Stimulated activated CD4-positive, alpha-beta T cell treated with anti-CD3 and anti-CD28 coated beads, Interleukin-15, amount 100 ng/mL, for 24 hours (primary cell): ENCODE data around the gene TCEANC2.
"Not testable (repeated sequence)": the region's sequence is repeated elsewhere in the genome, so short reads cannot be mapped to it uniquely, and the experiment has no call there.

Experiments used
- DNase-seq: peaks from one replicate; pipeline ENCODE4 v3.0.0-alpha.2; 2020

TCEANC2 gene

DNA sequence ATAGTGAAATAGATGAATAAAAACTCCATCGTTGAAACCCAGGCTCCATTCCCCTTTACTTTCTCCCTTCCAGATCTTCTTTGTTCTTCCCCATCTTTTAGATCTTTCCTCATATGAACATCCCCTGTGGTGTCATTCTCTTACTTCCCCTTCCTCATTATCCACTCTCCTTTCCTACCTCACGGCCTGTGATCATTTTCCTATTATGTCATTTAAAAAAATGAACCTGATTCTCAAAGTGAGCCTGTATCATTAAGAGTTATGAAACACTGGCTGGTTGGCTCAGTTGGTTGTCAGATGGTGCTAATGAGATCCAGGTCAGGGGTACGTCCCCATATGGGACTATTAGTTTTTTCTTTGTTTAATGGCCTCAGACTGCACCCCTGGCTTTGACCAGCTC lies 38.3 kb downstream of the TCEANC2 start:
- DNase-seq = no peak

DNA sequence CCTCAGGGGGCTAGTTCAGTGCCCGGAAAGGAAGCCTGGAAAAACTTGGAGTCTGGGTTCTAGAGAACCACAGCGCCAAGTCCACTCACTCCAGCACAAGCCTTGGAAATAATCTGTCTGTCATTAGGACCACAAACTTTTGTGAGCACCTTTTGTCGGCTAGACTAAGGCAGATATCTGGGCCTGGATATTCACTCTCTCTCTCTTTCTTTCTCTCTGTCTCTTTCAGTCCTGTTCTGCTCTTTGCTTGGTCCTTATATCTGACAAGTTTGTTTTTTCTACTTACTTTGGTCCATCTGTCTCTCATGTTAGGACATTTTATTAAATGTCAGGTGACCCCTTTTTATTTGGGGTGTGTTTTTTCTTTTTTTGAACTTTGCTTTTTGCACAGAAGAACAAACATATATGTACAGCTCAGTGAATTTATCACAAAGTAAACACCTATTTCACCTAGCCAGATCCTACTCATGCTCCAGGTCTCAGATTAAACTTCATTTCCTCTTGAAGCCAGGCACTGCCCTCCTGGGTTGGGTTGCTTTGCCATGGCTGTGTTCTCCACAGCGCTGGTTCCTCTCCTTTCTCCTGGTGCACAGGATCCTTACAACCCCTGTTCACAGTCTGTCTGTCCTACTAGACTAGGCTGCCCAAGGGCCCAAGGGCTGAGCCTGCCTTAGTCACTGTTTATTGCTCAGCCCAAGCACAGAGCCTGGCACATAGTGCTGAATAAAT lies 40.8 kb downstream of the TCEANC2 start:
- no peak for DNase-seq

DNA sequence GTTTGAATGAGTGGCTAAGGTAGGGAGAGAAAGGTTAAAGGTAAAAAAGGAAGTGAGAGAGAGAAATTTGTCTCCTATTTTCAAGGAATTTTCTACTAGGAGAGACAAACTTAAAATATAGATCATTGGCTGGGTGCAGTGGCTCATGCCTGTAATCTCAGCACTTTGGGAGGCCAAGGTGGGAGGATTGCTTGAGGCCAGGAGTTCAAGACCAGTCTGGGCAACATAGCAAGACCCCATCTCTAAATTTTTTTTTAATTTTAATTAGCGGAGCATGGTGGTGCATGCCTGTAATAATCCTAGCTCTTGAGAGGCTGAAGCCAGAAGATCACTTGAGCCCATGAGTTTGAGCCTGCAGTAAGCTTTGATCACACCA lies 41.3 kb downstream of the TCEANC2 start:
- not testable (repeated sequence) for DNase-seq

DNA sequence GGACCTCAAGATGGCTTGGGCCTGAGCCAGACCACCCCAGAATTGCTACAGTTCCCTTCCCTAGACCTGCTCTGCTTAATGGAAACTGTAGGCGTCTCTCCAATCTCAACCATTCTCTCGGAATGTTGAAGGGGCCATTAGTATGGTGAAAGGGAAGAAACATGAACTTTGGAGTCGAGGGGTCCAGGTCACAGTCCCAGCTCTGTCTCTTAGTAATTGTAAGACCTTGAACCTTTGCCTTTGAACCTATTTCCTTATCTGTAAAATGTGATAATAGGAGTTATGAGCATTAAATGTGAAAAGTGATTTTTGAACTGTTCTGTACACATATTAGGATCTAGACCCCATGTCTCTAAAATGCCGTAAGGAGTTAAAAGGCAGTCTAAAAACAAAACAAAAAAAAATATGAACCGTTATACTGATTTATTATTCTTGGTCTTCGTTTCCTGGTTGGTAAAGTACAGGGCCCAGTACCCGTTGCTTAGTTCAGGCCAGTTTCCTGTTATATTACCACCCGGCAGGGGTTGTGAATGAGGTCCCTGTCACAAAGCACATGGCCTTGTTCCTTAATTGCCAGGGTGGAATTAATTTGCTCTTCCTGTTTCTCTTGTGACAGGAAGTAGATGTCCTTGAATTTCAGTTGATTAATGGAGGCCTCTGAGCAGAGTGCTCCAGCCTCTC lies 42.3 kb downstream of the TCEANC2 start:
- DNase-seq = no peak

DNA sequence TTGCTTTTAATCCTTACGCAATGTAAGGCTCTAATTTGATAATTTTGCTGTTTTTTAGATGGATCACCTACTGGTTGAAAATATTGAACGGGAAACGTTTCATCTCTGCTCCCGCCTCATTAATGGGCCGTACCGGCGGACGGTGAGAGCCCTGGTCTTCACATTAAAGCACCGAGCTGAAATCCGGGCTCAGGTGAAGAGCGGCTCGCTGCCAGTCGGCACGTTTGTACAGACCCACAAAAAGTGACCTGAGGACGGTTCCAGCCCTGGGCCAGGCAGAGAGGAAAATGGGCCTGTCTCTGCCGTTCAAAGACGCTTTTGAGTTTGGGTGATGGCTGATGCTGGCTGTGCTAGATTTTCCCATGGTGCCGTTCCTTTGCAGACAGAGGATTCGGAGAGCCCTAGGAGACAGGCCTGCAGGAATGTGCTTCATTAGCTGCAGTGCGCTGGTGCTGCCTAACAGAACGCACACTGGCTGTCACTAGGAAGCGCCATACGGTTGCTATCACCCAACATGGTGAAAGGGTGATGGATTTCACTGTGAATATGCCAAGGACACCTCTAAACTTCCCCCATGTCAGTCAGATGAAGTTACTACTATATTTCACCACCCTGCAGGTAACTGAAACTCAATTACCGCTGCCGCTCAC lies 42.9 kb downstream of the TCEANC2 start:
- no peak for DNase-seq

DNA sequence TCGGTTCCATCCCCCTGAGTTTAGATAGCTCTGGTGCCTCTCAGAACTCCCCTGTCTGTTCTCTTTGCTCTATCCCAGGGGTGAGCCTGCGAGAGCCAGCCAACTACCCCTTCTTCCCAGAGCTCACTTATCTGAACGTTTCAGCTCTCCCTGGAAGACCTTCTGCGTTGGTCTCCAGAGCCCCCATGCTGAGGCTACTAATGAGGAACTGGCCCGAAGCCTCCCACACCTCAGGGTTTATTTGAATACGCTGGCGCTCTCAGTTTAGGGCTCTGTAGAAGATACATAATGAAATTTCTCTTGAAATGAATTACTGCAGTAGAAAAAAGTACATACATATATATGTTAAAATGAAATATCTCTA lies 43.5 kb downstream of the TCEANC2 start:
- no peak for DNase-seq

DNA sequence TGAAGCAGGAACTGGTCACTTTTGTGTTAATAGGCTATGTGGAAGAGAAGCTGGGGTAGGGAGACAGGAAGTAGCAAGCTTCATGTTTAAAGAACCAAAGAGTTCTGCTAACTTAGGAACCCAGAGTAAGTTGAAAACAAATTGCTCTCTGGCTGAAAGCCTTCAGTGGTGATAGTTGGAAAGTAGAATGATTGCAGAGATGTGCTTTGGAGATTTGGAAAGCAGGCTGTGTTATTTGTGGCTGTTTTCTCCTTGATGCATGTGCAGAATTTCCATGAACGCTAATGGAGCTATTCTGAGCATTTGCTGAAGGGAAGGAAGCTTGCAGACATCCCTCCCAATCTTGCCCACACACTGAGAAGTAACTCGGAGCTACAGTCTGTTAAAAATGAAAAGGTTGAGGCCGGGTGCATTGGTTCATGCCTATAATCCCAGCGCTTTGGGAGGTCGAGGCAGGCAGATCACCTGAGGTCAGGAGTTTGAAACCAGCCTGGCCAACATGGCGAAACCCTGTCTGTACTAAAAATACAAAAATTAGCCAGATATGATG lies 45.7 kb downstream of the TCEANC2 start:
- DNase-seq = no peak

DNA sequence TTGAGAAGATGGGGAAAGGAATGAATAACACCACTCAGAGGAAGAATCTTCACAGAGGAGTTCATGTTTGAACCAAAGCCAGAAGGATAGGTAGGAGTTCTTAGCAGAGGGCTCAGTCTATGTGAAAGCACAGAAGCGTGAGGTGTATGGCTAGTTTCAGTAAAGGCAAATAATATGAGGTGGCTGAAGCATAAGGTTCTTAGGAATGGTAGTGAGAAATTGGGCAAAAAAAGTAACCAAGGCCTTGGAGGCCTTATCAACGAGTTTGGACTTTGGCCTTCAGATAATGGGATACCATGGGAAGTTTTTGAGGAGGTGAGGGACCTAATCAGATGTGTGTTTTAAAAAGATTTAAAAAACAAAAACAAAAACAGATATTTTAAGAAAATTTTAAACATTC lies 47.1 kb downstream of the TCEANC2 start:
- DNase-seq = no peak

DNA sequence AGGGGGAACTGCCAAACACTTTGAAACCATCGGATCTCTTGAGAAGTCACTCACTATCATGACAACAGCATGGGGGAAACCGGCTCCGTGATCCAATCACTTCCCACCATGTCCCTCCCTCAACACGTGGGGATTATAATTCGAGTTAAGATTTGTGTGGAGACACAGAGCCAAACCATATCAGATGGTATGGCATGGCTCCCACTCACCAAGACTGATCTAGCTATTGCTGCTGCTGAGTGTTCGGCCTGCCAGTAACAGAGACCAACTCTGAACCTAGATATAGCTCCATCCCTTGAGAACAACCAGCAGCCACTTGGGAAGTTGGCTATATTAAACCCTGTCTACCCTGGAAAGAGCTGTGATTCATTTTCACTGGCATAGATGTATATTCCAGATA lies 50.0 kb downstream of the TCEANC2 start:
- no peak for DNase-seq

DNA sequence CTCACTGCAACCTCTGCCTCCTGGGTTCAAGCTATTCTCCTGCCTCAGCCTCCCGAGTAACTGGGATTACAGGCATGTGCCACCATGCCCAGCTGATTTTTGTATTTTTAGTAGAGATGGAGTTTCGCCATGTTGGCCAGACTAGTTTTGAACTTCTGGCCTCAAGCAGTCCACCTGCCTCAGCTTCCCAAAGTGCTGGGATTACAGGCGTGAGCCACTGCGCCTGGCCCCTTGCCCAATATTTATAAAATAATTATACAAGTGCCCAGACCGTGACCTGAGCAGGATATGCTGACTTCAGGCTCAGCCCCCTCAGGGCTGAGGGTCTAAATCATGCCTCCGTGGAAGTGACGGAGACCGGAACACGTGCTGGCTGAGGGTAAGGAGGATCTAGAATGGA lies 51.2 kb downstream of the TCEANC2 start:
- not testable (repeated sequence) for DNase-seq

DNA sequence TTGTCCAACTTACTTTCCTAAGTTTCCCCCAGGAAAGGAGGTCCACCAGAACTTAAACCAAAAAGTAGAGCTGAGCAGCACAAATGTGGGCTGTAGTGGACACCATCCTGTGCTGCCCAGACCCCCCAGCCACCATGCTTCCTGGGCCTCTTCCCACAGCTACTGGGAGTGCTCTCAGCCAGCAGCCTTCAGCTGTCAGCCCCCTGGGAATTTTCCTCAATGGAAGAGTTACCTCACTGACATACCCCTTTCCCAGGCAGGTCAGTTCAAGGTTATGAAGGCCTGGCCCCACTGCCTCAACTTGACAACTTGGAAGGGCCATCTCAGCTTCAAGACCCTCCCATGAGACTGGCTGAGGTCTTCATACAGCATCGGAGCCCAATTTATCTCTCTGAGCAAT lies 51.7 kb downstream of the TCEANC2 start:
- no peak for DNase-seq

DNA sequence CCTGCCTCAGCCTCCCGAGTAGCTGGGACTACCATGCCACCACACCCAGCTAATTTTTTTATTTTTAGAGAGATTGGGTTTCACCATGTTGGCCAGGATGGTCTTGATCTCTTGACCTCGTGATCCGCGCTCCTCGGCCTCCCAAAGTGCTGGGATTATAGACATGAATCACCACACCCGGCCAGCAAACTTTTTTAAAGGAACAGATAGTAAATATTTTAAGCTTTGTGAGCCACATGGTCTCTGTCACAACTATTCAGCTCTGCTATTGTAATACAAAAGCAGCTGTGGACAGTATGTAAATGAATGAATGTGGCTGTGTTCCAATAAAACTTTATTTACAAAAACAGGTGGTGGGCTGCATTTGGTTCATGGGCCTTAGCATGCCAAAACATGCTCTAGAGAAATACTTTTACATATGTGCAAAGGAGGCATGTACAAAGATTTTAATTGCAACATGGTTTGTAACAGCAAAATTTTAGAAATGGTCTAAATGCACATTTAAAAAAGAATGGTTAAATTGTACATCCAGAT lies 52.4 kb downstream of the TCEANC2 start:
- no peak for DNase-seq

DNA sequence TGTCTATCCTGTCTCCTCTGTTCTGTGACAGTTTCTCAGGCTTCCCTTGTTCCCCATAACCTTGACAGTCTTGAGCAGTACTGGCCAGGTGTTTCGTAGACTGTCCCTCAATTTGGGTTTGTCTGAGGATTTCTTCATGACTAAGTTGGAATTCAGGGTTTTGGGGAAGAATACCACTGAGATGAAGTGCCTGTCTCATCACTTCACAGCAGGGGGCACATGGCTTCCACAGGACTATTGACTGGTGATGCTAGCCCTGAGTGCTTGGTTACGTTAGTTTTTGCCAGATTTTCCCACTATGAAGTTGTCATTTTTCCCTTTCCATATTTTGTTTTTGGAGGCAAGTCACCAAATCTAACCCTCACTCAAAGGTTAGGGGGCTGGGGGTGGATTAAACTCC lies 53.7 kb downstream of the TCEANC2 start:
- no peak for DNase-seq

DNA sequence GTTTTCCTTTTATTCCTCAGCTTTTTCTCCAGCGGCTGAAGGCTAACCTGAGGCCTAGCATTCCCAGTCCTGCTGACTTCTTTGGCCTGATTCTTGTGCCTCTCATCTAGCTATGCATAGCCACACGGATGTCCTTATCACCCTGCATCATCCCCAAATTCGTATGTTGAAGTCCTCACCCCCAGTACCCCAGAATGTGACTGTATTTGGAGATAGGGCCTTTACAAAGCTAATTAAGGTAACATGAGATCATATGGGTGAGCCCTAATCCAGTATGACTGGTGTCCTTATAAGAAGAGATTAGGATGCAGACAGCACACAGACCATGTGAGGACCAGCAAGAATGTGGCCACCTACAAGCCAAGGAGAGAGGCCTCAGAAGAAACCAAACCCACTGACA lies 54.7 kb downstream of the TCEANC2 start:
- no peak for DNase-seq

DNA sequence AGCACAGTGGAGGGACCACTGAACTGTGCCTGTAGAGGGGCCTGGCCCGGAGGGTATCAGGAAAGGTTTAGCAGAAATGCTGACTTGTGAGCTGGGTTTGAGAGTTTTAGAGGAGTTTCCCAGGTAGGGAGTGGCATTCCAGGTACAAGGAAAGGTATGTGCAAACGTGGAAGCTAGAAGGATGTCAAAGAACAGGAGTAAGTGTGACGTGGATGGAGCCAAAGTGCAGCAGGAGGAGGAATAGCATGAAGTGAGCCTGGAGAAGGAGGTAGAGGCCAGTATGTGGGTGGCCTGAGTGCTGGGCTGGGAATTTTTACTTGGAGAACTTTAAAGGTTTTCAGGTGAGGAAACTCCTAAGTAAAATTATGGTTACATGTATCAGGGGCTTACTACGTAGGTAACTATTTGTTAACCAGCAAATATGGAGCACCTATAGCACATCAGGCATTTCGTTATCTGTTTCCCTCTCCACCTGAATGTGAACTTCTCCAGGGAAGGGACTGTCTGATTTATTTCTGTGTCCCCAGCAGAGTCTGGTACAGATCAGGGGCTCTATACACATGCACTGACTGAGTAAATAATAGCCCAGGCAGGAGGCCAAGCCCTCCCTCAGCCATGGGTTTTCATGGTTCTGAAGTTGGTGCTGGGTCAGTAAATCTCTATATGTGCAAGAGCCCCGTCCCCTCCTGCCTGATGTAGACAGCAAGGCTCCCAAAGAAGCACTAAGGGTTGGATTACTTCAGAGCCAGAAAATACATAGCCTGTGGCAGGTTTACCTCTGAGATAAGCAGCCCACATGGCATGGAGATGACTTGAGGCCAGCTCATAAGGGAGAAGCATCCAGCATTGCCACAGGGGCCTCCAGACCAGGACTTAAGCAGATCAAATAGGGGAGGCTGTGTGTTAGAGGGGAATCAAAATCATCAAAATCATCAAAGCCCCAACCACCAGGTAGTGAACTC lies 56.0 kb downstream of the TCEANC2 start:
- DNase-seq = no peak

DNA sequence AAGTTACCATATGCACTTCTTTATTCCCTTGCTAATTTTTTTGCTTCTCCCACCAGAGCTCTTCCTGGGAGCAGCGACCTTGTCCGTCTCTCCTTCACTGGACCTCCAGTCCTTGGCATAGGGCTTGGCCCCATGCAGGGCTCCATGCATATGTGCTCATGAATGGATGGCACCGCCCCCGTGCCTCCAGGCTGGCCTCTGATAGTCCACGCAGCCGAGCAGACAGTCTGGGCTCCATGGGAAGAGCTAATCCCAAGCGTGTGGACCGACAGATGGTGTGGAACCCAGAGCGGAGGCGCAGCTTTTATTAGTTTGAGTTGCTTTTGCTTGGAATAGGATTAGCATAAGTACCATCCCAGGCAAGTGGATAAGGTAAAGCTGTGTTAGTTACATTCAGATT lies 57.6 kb downstream of the TCEANC2 start:
- DNase-seq = no peak

DNA sequence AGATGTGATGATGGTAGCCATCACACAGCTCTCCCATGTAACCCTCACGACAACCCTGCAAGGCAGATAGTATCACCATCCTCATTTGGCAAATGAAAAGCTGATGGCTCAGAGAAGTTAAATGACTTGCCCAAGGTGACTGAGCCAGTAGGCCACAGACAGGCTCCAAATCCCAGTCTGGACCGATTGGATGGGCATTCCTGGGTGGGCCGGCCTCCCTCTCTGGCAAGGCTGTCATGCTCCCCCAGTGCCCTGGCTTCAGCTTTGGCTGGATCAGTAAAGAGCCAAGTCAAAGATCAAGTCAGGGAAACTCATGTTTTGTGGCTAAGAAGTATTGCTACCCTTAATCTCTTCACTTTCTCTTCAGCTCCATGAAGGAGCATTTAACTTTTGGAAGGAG lies 58.2 kb downstream of the TCEANC2 start:
- no peak for DNase-seq

DNA sequence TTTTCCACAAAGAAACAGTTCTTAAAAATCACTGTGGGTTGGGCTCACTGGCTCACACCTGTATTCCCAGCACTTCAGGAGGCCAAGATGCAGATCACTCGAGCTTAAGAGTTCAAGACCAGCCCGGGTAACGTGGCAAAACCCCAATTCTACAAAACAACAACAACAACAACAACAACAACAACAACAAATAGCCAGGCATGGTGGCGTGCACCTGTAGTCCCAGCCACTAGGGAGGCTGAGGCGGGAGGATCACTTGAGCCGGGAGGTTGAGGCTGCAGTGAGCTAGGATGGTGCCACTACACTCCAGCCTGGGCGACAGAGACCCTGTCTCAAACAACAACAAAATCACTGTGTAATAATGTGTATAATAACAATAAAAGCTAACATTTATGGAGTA lies 58.6 kb downstream of the TCEANC2 start:
- no peak for DNase-seq

DNA sequence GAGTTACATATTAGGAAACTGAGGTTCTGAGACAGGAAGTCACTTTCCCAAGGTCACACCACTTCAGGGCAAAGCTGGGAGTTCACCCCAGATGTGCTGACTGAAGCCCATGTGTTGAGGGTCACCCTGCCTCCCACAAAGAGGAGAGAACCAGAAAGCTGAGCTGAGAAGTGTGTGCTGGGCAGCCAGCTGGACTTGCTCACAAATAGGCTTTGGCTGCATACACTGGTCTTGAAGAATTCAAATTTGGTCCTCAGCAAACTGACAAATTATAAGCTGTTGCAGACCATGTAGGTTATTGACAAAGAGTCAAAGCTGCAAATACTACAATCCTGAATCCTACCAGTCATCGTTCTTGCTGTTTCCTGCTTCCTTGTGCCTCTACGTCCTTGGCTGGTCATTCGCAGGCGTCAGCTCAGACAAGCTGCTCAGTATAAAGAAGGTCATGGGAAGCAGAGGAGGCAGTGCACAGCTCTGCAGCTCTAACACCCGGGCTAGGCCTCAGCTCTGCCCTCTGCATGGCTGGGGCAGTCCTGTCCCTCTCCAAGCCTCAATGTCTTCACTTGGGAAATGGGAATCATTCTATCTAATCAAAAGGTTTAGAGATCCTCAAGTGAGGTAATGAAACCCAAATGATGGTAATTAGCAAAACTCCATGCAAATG lies 59.4 kb downstream of the TCEANC2 start:
- DNase-seq = no peak

DNA sequence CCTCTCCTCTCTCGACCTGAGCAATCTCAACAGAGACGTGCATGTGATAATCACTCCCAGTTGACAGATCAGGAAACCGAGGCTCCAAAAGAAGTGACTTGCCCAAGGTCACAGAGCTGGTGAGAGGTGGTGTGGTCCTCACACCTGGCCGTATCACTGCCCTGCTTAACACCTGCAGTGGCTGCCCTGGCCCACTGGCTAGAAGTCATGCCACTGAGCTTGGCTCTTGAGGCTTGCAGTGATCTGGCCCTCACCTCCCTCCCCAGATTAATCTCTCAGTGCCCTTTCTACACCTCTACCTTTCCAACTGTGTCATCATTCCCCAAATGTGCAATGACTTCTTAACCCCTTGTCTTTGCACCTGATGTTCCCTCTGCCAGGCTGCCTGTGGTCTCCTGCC lies 60.6 kb downstream of the TCEANC2 start:
- DNase-seq = no peak

DNA sequence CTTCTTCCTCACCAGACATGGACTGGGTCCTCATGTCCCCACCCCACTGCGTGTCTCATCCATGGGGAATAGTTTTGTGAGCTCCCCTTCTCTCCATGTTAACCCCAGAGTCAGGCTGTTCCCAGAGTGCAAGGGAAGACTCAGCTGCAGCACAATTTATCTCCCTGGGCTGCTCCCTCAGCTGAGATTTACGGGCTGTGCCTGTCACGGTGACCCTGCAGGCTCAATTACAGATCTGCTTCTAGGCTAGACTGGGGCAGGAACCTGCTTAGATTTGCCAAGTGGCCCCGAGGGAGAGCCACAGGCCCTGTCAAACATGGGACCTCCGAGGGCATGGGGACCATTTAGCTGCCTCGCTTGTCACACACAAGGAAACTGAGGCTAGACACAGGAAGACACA lies 61.5 kb downstream of the TCEANC2 start:
- no peak for DNase-seq

DNA sequence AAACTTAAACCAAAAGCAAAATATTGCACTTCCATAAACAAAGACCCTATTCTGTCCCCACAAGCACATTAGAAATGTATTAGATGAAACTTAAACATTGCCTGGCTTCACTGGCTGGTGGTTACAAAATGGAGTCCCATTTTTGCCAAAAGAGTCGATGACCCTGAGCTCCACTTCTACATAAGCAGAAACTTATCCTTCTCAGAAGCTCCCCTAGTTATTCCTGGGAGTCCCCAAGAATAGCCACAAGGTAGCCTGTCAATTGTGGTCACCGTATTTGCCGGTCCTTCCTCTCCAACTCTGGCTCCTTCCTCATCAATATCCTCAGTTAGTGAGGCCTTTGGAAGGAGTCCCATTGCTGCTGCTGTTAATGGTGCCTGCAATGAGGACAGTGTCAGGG lies 62.1 kb downstream of the TCEANC2 start:
- no peak for DNase-seq
